Activated T-cell treated with anti-CD3 and anti-CD28 coated beads, Interleukin-2, amount 50 U/mL, for 72 hours (primary cell): ENCODE data around the gene ARRDC1. TPM values are rescaled to one million over a fixed set of nuclear protein-coding genes. Genes with fewer than 3 reads are reported as not detected.
A peak's percentile ranks its signal among the peaks of the same experiment; 100 is the strongest.
"Not testable (repeated sequence)": the region's sequence is repeated elsewhere in the genome, so short reads cannot be mapped to it uniquely, and the experiment has no call there.

Experiments used
- ATAC-seq, 2 donors: fragments of 150-1000 bp; cut with Tn5 transposase; replicated peaks in 1 of 2; 2 replicates each; pipeline ENCODE4 v1.10.0; 2021; ENCODE audit warnings: moderate library complexity in 2 of 2, mild to moderate bottlenecking in 1 of 2
- DNase-seq, 2 donors: peaks; one replicate each; pipeline ENCODE4 v3.0.0; 2021 to 2022; ENCODE audit warnings: mixed read lengths in 1 of 2
- H3K27ac Mint-ChIP-seq: one replicate; pipeline ENCODE4 v1.8.0; 2022; ENCODE audit warnings: mild to moderate bottlenecking, moderate library complexity, mixed read lengths
- H3K27me3 Mint-ChIP-seq: one replicate; pipeline ENCODE4 v1.8.0; 2022; ENCODE audit warnings: low read depth, mixed read lengths
- H3K36me3 Mint-ChIP-seq, 2 donors: one replicate each; pipeline ENCODE4 v1.8.0; 2022; ENCODE audit warnings: mixed read lengths in 2 of 2, mild to moderate bottlenecking in 1 of 2; ENCODE audit not compliant: insufficient read depth in 2 of 2
- H3K4me1 Mint-ChIP-seq: one replicate; pipeline ENCODE4 v1.8.0; 2022; ENCODE audit warnings: low read depth, mixed read lengths
- H3K4me3 Mint-ChIP-seq, 2 donors: one replicate each; pipeline ENCODE4 v1.8.0; 2022; ENCODE audit warnings: mild to moderate bottlenecking in 2 of 2, mixed read lengths in 2 of 2, moderate library complexity in 2 of 2
- H3K9me3 Mint-ChIP-seq, 2 donors: one replicate each; pipeline ENCODE4 v1.8.0; 2022; ENCODE audit warnings: mixed read lengths in 2 of 2
- total RNA-seq, 2 donors: library from RNA; stranded (reverse); gene quantifications; one replicate each; pipeline ENCODE4 v1.2.3, GENCODE V29; 2022

The ARRDC1 gene
- total RNA-seq, 2 donors from 2014 or later = 45.3 to 47.2 TPM

- Mint-ChIP-seq H3K4me3 (no peak overlapping the region), H3K36me3 (peaks cover 2 to 6% of the 10 kb centered on the region in 2 donors), H3K9me3 (no peaks in the 10 kb centered on the region), H3K27me3 (no peaks in the 10 kb centered on the region), H3K4me1 (peaks cover 25% of the 10 kb centered on the region), H3K27ac (no peak overlapping the region)
- peak in 1 of 2 donors; percentile 33 for ATAC-seq
- DNase-seq = no peak
These were observed 15.4 kb upstream of the ARRDC1 start for GRCh38 chr9:137590123-137590468.

- H3K27me3 Mint-ChIP-seq = no peaks in the 10 kb centered on the region
- H3K36me3 Mint-ChIP-seq = peaks cover 2 to 6% of the 10 kb centered on the region in 2 donors
- H3K4me1 Mint-ChIP-seq = peaks cover 25% of the 10 kb centered on the region
- ATAC-seq (peak; percentile 96 to 97), DNase-seq (peak; percentile 91 to 96)
- no peaks in the 10 kb centered on the region for H3K9me3 Mint-ChIP-seq
- H3K27ac Mint-ChIP-seq = peak within 1 kb of the TSS; percentile 75
- peak within 1 kb of the TSS; percentile 93 to 99 for H3K4me3 Mint-ChIP-seq
These were observed 14.8 kb upstream of the ARRDC1 start, which contains the start of gene ZMYND19 for GRCh38 chr9:137590469-137591383. Gene ZMYND19 (minus strand): TSS chr9:137590512. CDS start chr9:137590263, 249 bp downstream.

DNA sequence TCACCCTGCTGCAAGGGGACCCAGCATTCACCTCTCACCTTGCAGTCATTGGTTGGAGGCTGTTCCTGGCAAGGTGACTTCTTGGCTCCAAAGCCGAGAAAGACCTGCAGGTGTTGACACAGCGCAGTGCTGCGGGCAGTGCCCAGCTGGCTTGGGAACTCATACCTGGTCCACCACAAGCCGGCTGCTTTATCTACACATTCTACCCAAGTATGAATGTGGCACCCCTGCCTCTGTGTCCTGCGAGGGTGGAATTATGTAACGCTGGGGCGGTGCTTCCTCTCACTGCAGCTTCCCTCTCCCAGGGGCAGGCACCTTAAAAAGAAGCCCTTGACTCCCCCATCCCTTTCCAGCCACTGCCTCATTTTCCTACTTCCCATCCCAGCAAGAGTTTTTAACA, 12.7 kb upstream of the ARRDC1 start:
- Mint-ChIP-seq H3K9me3 (no peaks in the 10 kb centered on the region), H3K4me3 (no peak overlapping the region), H3K27ac (no peak overlapping the region), H3K36me3 (peaks cover 2 to 4% of the 10 kb centered on the region in 2 donors), H3K4me1 (peaks cover 24% of the 10 kb centered on the region), H3K27me3 (no peaks in the 10 kb centered on the region)
- no peak for ATAC-seq
- DNase-seq = no peak

GRCh38 chr9:137593176-137593575, 12.3 kb upstream of the ARRDC1 start:
- DNase-seq (no peak), ATAC-seq (no peak)
- H3K9me3 Mint-ChIP-seq = no peaks in the 10 kb centered on the region
- H3K27ac Mint-ChIP-seq = no peak overlapping the region
- no peaks in the 10 kb centered on the region for H3K27me3 Mint-ChIP-seq
- no peak overlapping the region for H3K4me3 Mint-ChIP-seq
- H3K36me3 Mint-ChIP-seq = peaks cover 0 to 1% of the 10 kb centered on the region in 2 donors
- H3K4me1 Mint-ChIP-seq = peaks cover 21% of the 10 kb centered on the region

DNA sequence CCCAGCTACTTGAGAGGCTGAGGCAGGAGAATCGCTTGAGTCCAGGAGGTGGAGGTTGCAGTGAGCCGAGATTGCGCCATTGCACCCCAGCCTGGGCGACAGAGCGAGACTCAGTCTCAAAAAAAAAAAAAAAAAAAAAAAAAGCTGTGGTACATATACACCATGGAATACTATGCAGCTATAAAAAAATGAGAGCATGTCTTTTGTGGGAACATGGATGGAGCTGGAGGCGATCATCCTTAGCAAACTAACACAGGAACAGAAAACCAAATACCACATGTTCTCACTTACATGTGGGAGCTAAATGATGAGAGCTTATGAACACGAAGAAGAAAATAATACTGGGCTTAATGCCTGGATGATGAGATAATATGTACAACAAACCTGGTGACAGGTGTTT, 8.9 kb upstream of the ARRDC1 start:
- H3K4me1 Mint-ChIP-seq, H3K9me3 Mint-ChIP-seq, DNase-seq, H3K27me3 Mint-ChIP-seq, H3K27ac Mint-ChIP-seq, ATAC-seq, H3K36me3 Mint-ChIP-seq, H3K4me3 Mint-ChIP-seq: not testable (repeated sequence)

- H3K27ac Mint-ChIP-seq = no peak overlapping the region
- H3K9me3 Mint-ChIP-seq = no peaks in the 10 kb centered on the region
- ATAC-seq (no peak), DNase-seq (no peak)
- H3K4me1 Mint-ChIP-seq = peaks cover 17% of the 10 kb centered on the region
- no peak overlapping the region for H3K4me3 Mint-ChIP-seq
- no peaks in the 10 kb centered on the region for H3K36me3 Mint-ChIP-seq
- no peaks in the 10 kb centered on the region for H3K27me3 Mint-ChIP-seq
These were observed 6.5 kb upstream of the ARRDC1 start for GRCh38 chr9:137598943-137599342.

DNA sequence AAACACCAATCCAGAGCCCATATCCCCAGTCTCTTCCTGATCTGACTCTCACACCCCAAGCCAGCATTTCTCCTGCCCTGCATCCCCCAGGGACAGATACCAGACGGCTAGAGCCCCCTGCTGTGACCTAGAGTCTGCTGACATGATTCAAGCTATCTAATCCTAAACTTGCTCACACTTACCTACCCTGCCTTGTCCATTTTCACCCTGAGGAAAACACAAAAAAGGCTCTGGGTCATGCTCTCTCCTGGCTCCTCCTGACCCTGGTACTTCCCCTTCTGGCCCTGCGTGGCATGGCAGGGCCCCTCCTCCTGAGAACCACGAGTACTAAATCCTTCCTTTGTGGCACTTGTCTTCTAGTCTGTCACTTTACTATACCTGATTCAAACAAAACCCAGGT, 2.8 kb upstream of the ARRDC1 start:
- no peak for ATAC-seq
- no peak for DNase-seq
- H3K4me1 Mint-ChIP-seq = peaks cover 30% of the 10 kb centered on the region
- no peak overlapping the region for H3K27ac Mint-ChIP-seq
- no peaks in the 10 kb centered on the region for H3K9me3 Mint-ChIP-seq
- H3K36me3 Mint-ChIP-seq = no peaks in the 10 kb centered on the region
- no peaks in the 10 kb centered on the region for H3K27me3 Mint-ChIP-seq
- H3K4me3 Mint-ChIP-seq = no peak overlapping the region

DNA sequence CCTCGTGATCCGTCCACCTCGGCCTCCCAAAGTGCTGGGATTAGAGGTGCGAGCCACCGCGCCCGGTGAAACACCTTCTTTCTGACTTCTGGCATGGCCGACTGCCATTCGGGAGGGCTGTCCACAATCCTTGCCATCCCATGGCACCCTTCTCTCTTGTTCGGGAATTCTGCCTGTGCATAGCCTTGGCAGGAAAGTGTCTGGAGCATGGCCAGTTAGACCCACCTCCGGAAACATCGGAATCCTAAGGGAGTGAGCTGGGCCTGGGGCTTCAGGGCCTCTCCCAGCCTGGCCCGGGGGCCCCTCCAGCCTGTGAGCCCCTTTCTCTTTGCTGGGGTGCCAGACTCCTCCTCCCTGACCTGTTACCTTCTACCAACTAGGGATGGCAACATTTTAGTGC, 1.6 kb upstream of the ARRDC1 start:
- H3K27ac Mint-ChIP-seq = no peak overlapping the region
- H3K27me3 Mint-ChIP-seq = no peaks in the 10 kb centered on the region

GRCh38 chr9:137604345-137605086, 970 bp upstream of the ARRDC1 start:
- Mint-ChIP-seq H3K27me3 (no peaks in the 10 kb centered on the region), H3K27ac (no peak overlapping the region), H3K9me3 (no peaks in the 10 kb centered on the region), H3K4me1 (peaks cover 24% of the 10 kb centered on the region), H3K4me3 (peak overlapping the region; percentile 47 to 52), H3K36me3 (no peaks in the 10 kb centered on the region)
- ATAC-seq (no peak), DNase-seq (no peak)

More for the DNA sequence above, 1.6 kb upstream of the ARRDC1 start:
- no peaks in the 10 kb centered on the region for H3K36me3 Mint-ChIP-seq
- peaks cover 24% of the 10 kb centered on the region for H3K4me1 Mint-ChIP-seq
- H3K9me3 Mint-ChIP-seq = no peaks in the 10 kb centered on the region
- H3K4me3 Mint-ChIP-seq = peak overlapping the region; percentile 47 to 52
- no peak for DNase-seq
- ATAC-seq = no peak

GRCh38 chr9:137606005-137606621, 627 bp downstream of the ARRDC1 start:
- H3K4me3 Mint-ChIP-seq = peak overlapping the region; percentile 84
- DNase-seq (peak in 1 of 2 donors; percentile 37), ATAC-seq (peak in 1 of 2 donors; percentile 0)
- no peak overlapping the region for H3K27ac Mint-ChIP-seq
- peaks cover 25% of the 10 kb centered on the region for H3K4me1 Mint-ChIP-seq
- no peaks in the 10 kb centered on the region for H3K9me3 Mint-ChIP-seq
- H3K27me3 Mint-ChIP-seq = no peaks in the 10 kb centered on the region
- H3K36me3 Mint-ChIP-seq = no peaks in the 10 kb centered on the region

GRCh38 chr9:137606734-137607138, 1.2 kb downstream of the ARRDC1 start:
- H3K27me3 Mint-ChIP-seq = no peaks in the 10 kb centered on the region
- peak overlapping the region; percentile 84 for H3K4me3 Mint-ChIP-seq
- H3K27ac Mint-ChIP-seq = no peak overlapping the region
- peaks cover 32% of the 10 kb centered on the region for H3K4me1 Mint-ChIP-seq
- ATAC-seq (no peak), DNase-seq (no peak)
- H3K36me3 Mint-ChIP-seq = no peaks in the 10 kb centered on the region
- no peaks in the 10 kb centered on the region for H3K9me3 Mint-ChIP-seq

GRCh38 chr9:137607141-137607857, 1.8 kb downstream of the ARRDC1 start:
- Mint-ChIP-seq H3K27me3 (no peaks in the 10 kb centered on the region), H3K4me3 (peak overlapping the region; percentile 84), H3K27ac (no peak overlapping the region), H3K9me3 (no peaks in the 10 kb centered on the region), H3K36me3 (no peaks in the 10 kb centered on the region), H3K4me1 (peaks cover 37% of the 10 kb centered on the region)
- no peak for ATAC-seq
- no peak for DNase-seq
